Activated naive CD4-positive, alpha-beta T cell treated with anti-CD3 and anti-CD28 coated beads, Interleukin-2, amount 10 ng/mL, durations not matched to agents 7 days and 5 days (primary cell): ENCODE measurements around the gene RNF157.
"Not testable (repeated sequence)": the region's sequence is repeated elsewhere in the genome, so short reads cannot be mapped to it uniquely, and the experiment has no call there.

Experiments used
- CTCF ChIA-PET: fragments of 350-600 bp; sonication (Branson Sonifier 250); formaldehyde crosslinking; loops from one replicate; lab custom pipeline; 2021; ENCODE audit warnings: antibody characterized with exemption; lab: Charles Lee
- DNase-seq: peaks from one replicate; pipeline ENCODE4 v3.0.0-alpha.2; 2020
- H3K27ac Mint-ChIP-seq: one replicate; pipeline ENCODE4 v1.8.0; 2021; ENCODE audit warnings: mild to moderate bottlenecking, moderate library complexity, mixed read lengths
- H3K27me3 Mint-ChIP-seq: one replicate; pipeline ENCODE4 v1.8.0; 2021; ENCODE audit warnings: mild to moderate bottlenecking, mixed read lengths
- H3K36me3 Mint-ChIP-seq: one replicate; pipeline ENCODE4 v1.8.0; 2021; ENCODE audit warnings: mixed read lengths
- H3K4me1 Mint-ChIP-seq: one replicate; pipeline ENCODE4 v1.8.0; 2021; ENCODE audit warnings: mixed read lengths
- H3K4me3 Mint-ChIP-seq: one replicate; pipeline ENCODE4 v1.8.0; 2021; ENCODE audit warnings: mild to moderate bottlenecking, moderate library complexity, mixed read lengths
- H3K9me3 Mint-ChIP-seq: one replicate; pipeline ENCODE4 v1.8.0; 2021; ENCODE audit warnings: mixed read lengths

Gene RNF157

GRCh38 chr17:76241204-76241538 is 878 bp upstream of the RNF157 start:
- H3K36me3 Mint-ChIP-seq: peaks cover 33% of the 10 kb centered on the region
- peaks cover 2% of the 10 kb centered on the region for H3K9me3 Mint-ChIP-seq
- no peak for DNase-seq
- H3K4me3 Mint-ChIP-seq: peak overlapping the region; percentile 84
- peaks cover 84% of the 10 kb centered on the region for H3K4me1 Mint-ChIP-seq
- peak overlapping the region; percentile 87 for H3K27ac Mint-ChIP-seq
- H3K27me3 Mint-ChIP-seq: no peaks in the 10 kb centered on the region
- CTCF ChIA-PET: interaction anchor here (0.7 to 1.5 kb wide), 3 partner anchors 22 to 61 kb away, joined by 3 to 5 read pairs (median 3); no protein-coding TSS in a partner anchor

GRCh38 chr17:76239538-76240274 is 587 bp downstream of the RNF157 start:
- DNase-seq: no peak
- Mint-ChIP-seq H3K4me1 (peaks cover 77% of the 10 kb centered on the region), H3K9me3 (peaks cover 2% of the 10 kb centered on the region), H3K36me3 (peaks cover 37% of the 10 kb centered on the region), H3K27ac (peak overlapping the region; percentile 86), H3K27me3 (no peaks in the 10 kb centered on the region), H3K4me3 (peak overlapping the region; percentile 87)
- CTCF ChIA-PET: interaction anchor here (1.9 kb wide), 1 partner anchor 58 kb away, joined by 4 read pairs; no protein-coding TSS in a partner anchor

- no peaks in the 10 kb centered on the region for H3K27me3 Mint-ChIP-seq
- H3K9me3 Mint-ChIP-seq: peaks cover 2% of the 10 kb centered on the region
- H3K4me3 Mint-ChIP-seq: peak overlapping the region; percentile 87
- peak overlapping the region; percentile 86 for H3K27ac Mint-ChIP-seq
- CTCF ChIA-PET: interaction anchor here (1.0 to 1.9 kb wide), 3 partner anchors 9 to 57 kb away, joined by 3 to 4 read pairs (median 4); no protein-coding TSS in a partner anchor
- no peak for DNase-seq
- H3K36me3 Mint-ChIP-seq: peaks cover 43% of the 10 kb centered on the region
- H3K4me1 Mint-ChIP-seq: peaks cover 77% of the 10 kb centered on the region
Measured at GRCh38 chr17:76238847-76239537, 1.3 kb downstream of the RNF157 start.

- Mint-ChIP-seq H3K9me3 (peaks cover 2% of the 10 kb centered on the region), H3K4me3 (peak overlapping the region; percentile 87), H3K27ac (peak overlapping the region; percentile 79), H3K36me3 (peaks cover 48% of the 10 kb centered on the region), H3K4me1 (peaks cover 73% of the 10 kb centered on the region), H3K27me3 (no peaks in the 10 kb centered on the region)
- CTCF ChIA-PET: interaction anchor here (0.9 to 1.9 kb wide), 5 partner anchors 8 to 56 kb away, joined by 3 to 5 read pairs (median 4); partner anchors contain the start of gene UBALD2
- no peak for DNase-seq
Measured at GRCh38 chr17:76237859-76238313, 2.4 kb downstream of the RNF157 start.

GRCh38 chr17:76236603-76237002 is 3.7 kb downstream of the RNF157 start:
- Mint-ChIP-seq H3K4me3 (no peak overlapping the region), H3K27ac (no peak overlapping the region), H3K36me3 (peaks cover 59% of the 10 kb centered on the region), H3K4me1 (peaks cover 67% of the 10 kb centered on the region), H3K9me3 (peaks cover 2% of the 10 kb centered on the region), H3K27me3 (no peaks in the 10 kb centered on the region)
- CTCF ChIA-PET: interaction anchor here (0.7 to 1.1 kb wide), 2 partner anchors 10 to 116 kb away, joined by 3 read pairs; no protein-coding TSS in a partner anchor
- no peak for DNase-seq

- H3K9me3 Mint-ChIP-seq: peaks cover 2% of the 10 kb centered on the region
- peaks cover 65% of the 10 kb centered on the region for H3K4me1 Mint-ChIP-seq
- CTCF ChIA-PET: interaction anchor here (1.1 kb wide), 1 partner anchor 11 kb away, joined by 3 read pairs; no protein-coding TSS in a partner anchor
- no peaks in the 10 kb centered on the region for H3K27me3 Mint-ChIP-seq
- peaks cover 56% of the 10 kb centered on the region for H3K36me3 Mint-ChIP-seq
- H3K27ac Mint-ChIP-seq: no peak overlapping the region
- no peak overlapping the region for H3K4me3 Mint-ChIP-seq
- DNase-seq: no peak
Measured at GRCh38 chr17:76235883-76236282, 4.4 kb downstream of the RNF157 start.

- peaks cover 66% of the 10 kb centered on the region for H3K36me3 Mint-ChIP-seq
- no peak for DNase-seq
- H3K27ac Mint-ChIP-seq: no peak overlapping the region
- H3K4me1 Mint-ChIP-seq: peaks cover 70% of the 10 kb centered on the region
- peaks cover 2% of the 10 kb centered on the region for H3K9me3 Mint-ChIP-seq
- H3K27me3 Mint-ChIP-seq: no peaks in the 10 kb centered on the region
- CTCF ChIA-PET: interaction anchor here (1.8 kb wide), 1 partner anchor 45 kb away, joined by 4 read pairs; no protein-coding TSS in a partner anchor
- H3K4me3 Mint-ChIP-seq: no peak overlapping the region
Measured at GRCh38 chr17:76234354-76234679, 6.0 kb downstream of the RNF157 start.

- CTCF ChIA-PET: interaction anchor here (1.8 kb wide), 1 partner anchor 46 kb away, joined by 4 read pairs; no protein-coding TSS in a partner anchor
- Mint-ChIP-seq H3K27ac (peak overlapping the region; percentile 65), H3K27me3 (no peaks in the 10 kb centered on the region), H3K36me3 (peaks cover 66% of the 10 kb centered on the region), H3K4me1 (peaks cover 71% of the 10 kb centered on the region), H3K9me3 (peaks cover 2% of the 10 kb centered on the region), H3K4me3 (no peak overlapping the region)
- DNase-seq: no peak
Measured at GRCh38 chr17:76233588-76234353, 6.5 kb downstream of the RNF157 start.

- Mint-ChIP-seq H3K4me3 (no peak overlapping the region), H3K27me3 (no peaks in the 10 kb centered on the region), H3K27ac (no peak overlapping the region), H3K4me1 (peaks cover 64% of the 10 kb centered on the region), H3K9me3 (peaks cover 2% of the 10 kb centered on the region), H3K36me3 (peaks cover 59% of the 10 kb centered on the region)
- no peak for DNase-seq
- CTCF ChIA-PET: interaction anchor here (1.2 to 1.8 kb wide), 2 partner anchors 17 to 47 kb away, joined by 4 to 5 read pairs; no protein-coding TSS in a partner anchor
Measured at GRCh38 chr17:76232342-76232741, 8.0 kb downstream of the RNF157 start.

- CTCF ChIA-PET, H3K4me3 Mint-ChIP-seq, DNase-seq, H3K9me3 Mint-ChIP-seq, H3K27me3 Mint-ChIP-seq: not testable (repeated sequence)
- H3K27ac Mint-ChIP-seq: peak overlapping the region; percentile 43
- H3K4me1 Mint-ChIP-seq: peaks cover 45% of the 10 kb centered on the region
- peaks cover 51% of the 10 kb centered on the region for H3K36me3 Mint-ChIP-seq
Measured at GRCh38 chr17:76226749-76227148, 13.5 kb downstream of the RNF157 start.

GRCh38 chr17:76225373-76226086 is 14.8 kb downstream of the RNF157 start:
- DNase-seq, H3K9me3 Mint-ChIP-seq, CTCF ChIA-PET, H3K27ac Mint-ChIP-seq, H3K4me3 Mint-ChIP-seq, H3K27me3 Mint-ChIP-seq: not testable (repeated sequence)
- Mint-ChIP-seq H3K36me3 (peaks cover 52% of the 10 kb centered on the region), H3K4me1 (peaks cover 44% of the 10 kb centered on the region)

GRCh38 chr17:76223802-76224201 is 16.5 kb downstream of the RNF157 start:
- DNase-seq: no peak
- Mint-ChIP-seq H3K9me3 (no peaks in the 10 kb centered on the region), H3K4me3 (no peak overlapping the region), H3K4me1 (peaks cover 39% of the 10 kb centered on the region), H3K36me3 (peaks cover 47% of the 10 kb centered on the region), H3K27ac (peak overlapping the region; percentile 45), H3K27me3 (no peaks in the 10 kb centered on the region)
- CTCF ChIA-PET: no interaction called here

- no peak for DNase-seq
- H3K27ac Mint-ChIP-seq: no peak overlapping the region
- H3K4me1 Mint-ChIP-seq: peaks cover 42% of the 10 kb centered on the region
- H3K4me3 Mint-ChIP-seq: no peak overlapping the region
- peaks cover 47% of the 10 kb centered on the region for H3K36me3 Mint-ChIP-seq
- H3K9me3 Mint-ChIP-seq: no peaks in the 10 kb centered on the region
- CTCF ChIA-PET: no interaction called here
- no peaks in the 10 kb centered on the region for H3K27me3 Mint-ChIP-seq
Measured at GRCh38 chr17:76219670-76220383, 20.5 kb downstream of the RNF157 start.
